Mucosa of descending colon (tissue), 3 donors: ENCODE measurements around the gene HBG2. TPM values are rescaled to one million over a fixed set of nuclear protein-coding genes. Genes with fewer than 3 reads are reported as not detected.

Experiments
- ATAC-seq: fragments of 200-7000 bp; cut with Tn5 transposase; one replicate; pipeline ENCODE4 v1.9.1; 2020; ENCODE audit warnings: mild to moderate bottlenecking, moderate library complexity
- DNase-seq, 3 donors: peaks; one replicate each; pipeline ENCODE4 v3.0.0-alpha.2; 2020
- H3K36me3 ChIP-seq: fragments of 200-600 bp; one replicate; pipeline ENCODE4 v1.8.0; 2021; ENCODE audit warnings: low read depth, mild to moderate bottlenecking
- H3K4me1 ChIP-seq: fragments of 200-600 bp; one replicate; pipeline ENCODE4 v1.8.0; 2021; ENCODE audit warnings: low read depth, mild to moderate bottlenecking
- H3K4me3 ChIP-seq: fragments of 200-600 bp; one replicate; pipeline ENCODE4 v1.8.0; 2021; ENCODE audit warnings: mild to moderate bottlenecking
- H3K9me3 ChIP-seq: fragments of 200-600 bp; one replicate; pipeline ENCODE4 v1.8.0; 2021; ENCODE audit warnings: mild to moderate bottlenecking
- intact Hi-C, 2 donors: fragments of 100-400 bp; cut with DNase I in 1 of 2; cut with micrococcal nuclease in 1 of 2; formaldehyde crosslinking; loops; one replicate each; pipeline versions ENCODE4 v1.11.0 to v1.11.1; 2022; cut with DNase I, micrococcal nuclease
- total RNA-seq, 3 donors: library from RNA; stranded (reverse); fragmentation: NEBNext Ultra II Directional in 2 of 3; extraction: Animal tissue kit (Norgen Biotek cat#: 25700) in 2 of 3; gene quantifications; one replicate each; pipeline versions ENCODE4 v1.2.1 to v1.2.4, GENCODE V29; 2021 to 2023
- TF ChIP-seq, protein P1 (sequence below): fragments of 200-600 bp; IDR thresholded peaks from one replicate; pipeline ENCODE4 v1.8.0; 2022; ENCODE audit warnings: antibody characterized with exemption, mild to moderate bottlenecking
- donor health status: DM: no; HTN: no; CAD: no; lungs with moderate emphysema.
- donor health status: DM: no; HTN: no; CAD: no.
- donor health status: DM: no; HTN: yes; CAD: no.

HBG2 gene
- total RNA-seq, 3 donors from 2014 or later, result not detected

DNA sequence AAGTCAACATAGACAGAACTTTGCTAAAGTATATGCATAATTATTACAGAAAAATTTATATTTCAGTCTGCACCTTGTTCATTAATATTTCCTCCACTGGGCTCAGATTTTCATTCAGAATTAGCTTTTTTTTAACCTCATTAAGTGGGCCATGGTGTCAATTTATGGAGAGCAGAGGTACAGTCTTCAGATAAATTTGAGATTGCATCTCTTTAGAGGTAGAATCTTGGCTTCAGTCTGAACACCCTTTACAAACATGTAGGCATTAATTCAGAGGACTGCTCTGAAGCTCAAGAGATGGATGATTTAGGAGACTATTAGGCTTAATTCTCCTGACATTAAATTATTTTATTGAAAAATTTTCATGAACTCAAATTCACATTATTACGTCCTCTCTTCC is 24.3 kb downstream of the HBG2 start:
- TF ChIP-seq, protein P1, sequence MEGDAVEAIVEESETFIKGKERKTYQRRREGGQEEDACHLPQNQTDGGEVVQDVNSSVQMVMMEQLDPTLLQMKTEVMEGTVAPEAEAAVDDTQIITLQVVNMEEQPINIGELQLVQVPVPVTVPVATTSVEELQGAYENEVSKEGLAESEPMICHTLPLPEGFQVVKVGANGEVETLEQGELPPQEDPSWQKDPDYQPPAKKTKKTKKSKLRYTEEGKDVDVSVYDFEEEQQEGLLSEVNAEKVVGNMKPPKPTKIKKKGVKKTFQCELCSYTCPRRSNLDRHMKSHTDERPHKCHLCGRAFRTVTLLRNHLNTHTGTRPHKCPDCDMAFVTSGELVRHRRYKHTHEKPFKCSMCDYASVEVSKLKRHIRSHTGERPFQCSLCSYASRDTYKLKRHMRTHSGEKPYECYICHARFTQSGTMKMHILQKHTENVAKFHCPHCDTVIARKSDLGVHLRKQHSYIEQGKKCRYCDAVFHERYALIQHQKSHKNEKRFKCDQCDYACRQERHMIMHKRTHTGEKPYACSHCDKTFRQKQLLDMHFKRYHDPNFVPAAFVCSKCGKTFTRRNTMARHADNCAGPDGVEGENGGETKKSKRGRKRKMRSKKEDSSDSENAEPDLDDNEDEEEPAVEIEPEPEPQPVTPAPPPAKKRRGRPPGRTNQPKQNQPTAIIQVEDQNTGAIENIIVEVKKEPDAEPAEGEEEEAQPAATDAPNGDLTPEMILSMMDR, result no peak
- DNase-seq (no peak), ATAC-seq (no peak)
- Histone ChIP-seq H3K4me3 (no peak overlapping the region), H3K36me3 (no peaks in the 10 kb centered on the region), H3K4me1 (no peaks in the 10 kb centered on the region), H3K9me3 (no peaks in the 10 kb centered on the region)
- intact Hi-C loops, result no loop called here

DNA sequence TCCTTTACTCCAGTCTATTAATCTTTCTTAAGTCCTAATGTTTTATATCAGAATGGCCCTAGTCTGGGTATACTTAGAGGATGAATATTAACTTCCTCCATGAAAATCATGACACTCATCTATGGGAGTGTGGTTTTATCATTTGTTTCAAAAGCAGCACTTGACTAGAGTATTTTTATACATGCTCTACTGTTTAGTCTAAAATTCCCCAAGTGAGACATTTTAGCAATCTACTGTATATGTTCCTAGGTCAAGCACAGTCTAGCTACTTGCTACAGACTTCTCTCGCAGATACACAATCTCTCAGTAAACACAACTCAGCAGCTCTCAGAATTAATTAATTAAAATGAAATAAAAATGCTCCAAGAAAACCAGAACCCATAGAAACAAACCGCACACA is 24.8 kb downstream of the HBG2 start:
- H3K36me3 ChIP-seq, result no peaks in the 10 kb centered on the region
- DNase-seq (no peak), ATAC-seq (no peak)
- no peak overlapping the region for H3K4me3 ChIP-seq
- H3K9me3 ChIP-seq, result no peaks in the 10 kb centered on the region
- intact Hi-C loops, result no loop called here
- TF ChIP-seq, protein P1, result no peak
- no peaks in the 10 kb centered on the region for H3K4me1 ChIP-seq

DNA sequence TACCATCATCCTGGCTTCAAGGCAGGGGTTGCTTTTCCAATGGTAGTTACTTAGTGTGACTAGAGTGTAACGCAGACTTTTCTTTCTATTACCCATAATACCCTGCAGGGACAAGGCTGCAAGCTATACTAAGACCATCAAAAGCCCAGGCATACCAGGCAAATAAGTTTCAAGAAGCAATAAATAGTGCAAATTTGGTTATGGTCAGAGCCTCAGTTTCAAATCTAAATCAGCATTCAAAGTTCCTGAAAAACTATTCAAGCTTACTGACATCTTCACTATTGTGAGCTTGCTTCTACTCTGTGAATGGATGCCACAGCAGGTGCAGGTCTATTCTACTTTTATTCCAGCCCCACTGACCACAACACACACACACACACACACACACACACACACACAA is 25.2 kb downstream of the HBG2 start:
- DNase-seq, result no peak
- intact Hi-C loops, result no loop called here
- TF ChIP-seq, protein P1, result no peak
- Histone ChIP-seq H3K4me3 (no peak overlapping the region), H3K36me3 (no peaks in the 10 kb centered on the region), H3K9me3 (no peaks in the 10 kb centered on the region), H3K4me1 (no peaks in the 10 kb centered on the region)
- ATAC-seq, result peak; percentile 8

DNA sequence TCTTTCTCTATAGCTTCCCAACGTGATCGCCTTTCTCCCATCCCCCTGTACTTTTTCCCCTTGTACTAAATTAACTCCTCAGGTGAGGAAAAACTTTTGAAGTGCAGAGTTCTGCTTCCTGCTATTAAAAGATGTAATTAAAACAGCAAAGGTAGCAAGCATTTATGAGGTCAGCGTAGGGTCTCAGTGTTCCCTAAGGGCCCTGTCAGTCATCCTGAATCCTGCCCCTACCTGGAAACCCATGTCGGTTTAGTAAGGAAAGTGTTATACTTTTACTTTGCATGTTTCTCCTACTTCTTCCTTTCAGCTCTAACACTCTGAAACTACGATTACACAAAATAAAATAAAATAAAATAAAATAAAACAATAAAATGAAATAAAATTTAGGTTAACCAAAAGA is 26.5 kb downstream of the HBG2 start:
- ATAC-seq (no peak), DNase-seq (no peak)
- TF ChIP-seq, protein P1, result no peak
- intact Hi-C loops, result no loop called here
- no peaks in the 10 kb centered on the region for H3K4me1 ChIP-seq
- no peak overlapping the region for H3K4me3 ChIP-seq
- no peaks in the 10 kb centered on the region for H3K9me3 ChIP-seq
- H3K36me3 ChIP-seq, result no peaks in the 10 kb centered on the region

DNA sequence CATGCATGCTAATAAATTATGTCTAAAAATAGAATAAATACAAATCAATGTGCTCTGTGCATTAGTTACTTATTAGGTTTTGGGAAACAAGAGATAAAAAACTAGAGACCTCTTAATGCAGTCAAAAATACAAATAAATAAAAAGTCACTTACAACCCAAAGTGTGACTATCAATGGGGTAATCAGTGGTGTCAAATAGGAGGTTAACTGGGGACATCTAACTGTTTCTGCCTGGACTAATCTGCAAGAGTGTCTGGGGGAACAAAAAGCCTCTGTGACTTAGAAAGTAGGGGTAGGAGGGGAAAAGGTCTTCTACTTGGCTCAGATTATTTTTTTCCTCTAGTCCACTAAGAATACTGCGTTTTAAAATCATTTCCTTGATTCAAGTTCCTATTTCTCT is 26.9 kb downstream of the HBG2 start:
- intact Hi-C loops, result no loop called here
- no peak for ATAC-seq
- Histone ChIP-seq H3K9me3 (no peaks in the 10 kb centered on the region), H3K36me3 (no peaks in the 10 kb centered on the region), H3K4me1 (no peaks in the 10 kb centered on the region), H3K4me3 (no peak overlapping the region)
- TF ChIP-seq, protein P1, result no peak
- DNase-seq, result no peak

DNA sequence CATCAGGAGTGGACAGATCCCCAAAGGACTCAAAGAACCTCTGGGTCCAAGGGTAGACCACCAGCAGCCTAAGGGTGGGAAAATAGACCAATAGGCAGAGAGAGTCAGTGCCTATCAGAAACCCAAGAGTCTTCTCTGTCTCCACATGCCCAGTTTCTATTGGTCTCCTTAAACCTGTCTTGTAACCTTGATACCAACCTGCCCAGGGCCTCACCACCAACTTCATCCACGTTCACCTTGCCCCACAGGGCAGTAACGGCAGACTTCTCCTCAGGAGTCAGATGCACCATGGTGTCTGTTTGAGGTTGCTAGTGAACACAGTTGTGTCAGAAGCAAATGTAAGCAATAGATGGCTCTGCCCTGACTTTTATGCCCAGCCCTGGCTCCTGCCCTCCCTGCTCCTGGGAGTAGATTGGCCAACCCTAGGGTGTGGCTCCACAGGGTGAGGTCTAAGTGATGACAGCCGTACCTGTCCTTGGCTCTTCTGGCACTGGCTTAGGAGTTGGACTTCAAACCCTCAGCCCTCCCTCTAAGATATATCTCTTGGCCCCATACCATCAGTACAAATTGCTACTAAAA is 27.8 kb downstream of the HBG2 start, which contains the start of gene HBB:
TSS of gene HBB (minus strand) at position 340 of the 579 bp plus-strand sequence. CDS start at position 290, 50 bp downstream.
- H3K9me3 ChIP-seq, result no peaks in the 10 kb centered on the region
- no peaks in the 10 kb centered on the region for H3K36me3 ChIP-seq
- ATAC-seq, result peak; percentile 42
- TF ChIP-seq, protein P1, result no peak
- H3K4me1 ChIP-seq, result no peaks in the 10 kb centered on the region
- no peak for DNase-seq
- intact Hi-C loops, result no loop called here
- H3K4me3 ChIP-seq, result no peak within 1 kb of the TSS
